RPMI7951 (cell line): ENCODE measurements around the gene GMIP. TPM values are rescaled to one million over a fixed set of nuclear protein-coding genes. Genes with fewer than 3 reads are reported as not detected.
"Not testable (repeated sequence)": the region's sequence is repeated elsewhere in the genome, so short reads cannot be mapped to it uniquely, and the experiment has no call there.

ENCODE experiments used
- DNase-seq: peaks from one replicate; pipeline ENCODE4 v3.0.0-alpha.2; 2012; ENCODE audit warnings: low read depth
- total RNA-seq: library from RNA; depleted of rRNA; stranded (reverse); fragments of >200 nt; shearing (Covaris generic); gene quantifications from 2 replicates; pipeline ENCODE4 v1.2.3, GENCODE V29; 2014

GMIP gene
- total RNA-seq, 1 experiment from 2014 or later: 2.3 TPM

GRCh38 chr19:19613506-19613905 is 30.0 kb downstream of the GMIP start:
- peak; percentile 73 for DNase-seq

DNA sequence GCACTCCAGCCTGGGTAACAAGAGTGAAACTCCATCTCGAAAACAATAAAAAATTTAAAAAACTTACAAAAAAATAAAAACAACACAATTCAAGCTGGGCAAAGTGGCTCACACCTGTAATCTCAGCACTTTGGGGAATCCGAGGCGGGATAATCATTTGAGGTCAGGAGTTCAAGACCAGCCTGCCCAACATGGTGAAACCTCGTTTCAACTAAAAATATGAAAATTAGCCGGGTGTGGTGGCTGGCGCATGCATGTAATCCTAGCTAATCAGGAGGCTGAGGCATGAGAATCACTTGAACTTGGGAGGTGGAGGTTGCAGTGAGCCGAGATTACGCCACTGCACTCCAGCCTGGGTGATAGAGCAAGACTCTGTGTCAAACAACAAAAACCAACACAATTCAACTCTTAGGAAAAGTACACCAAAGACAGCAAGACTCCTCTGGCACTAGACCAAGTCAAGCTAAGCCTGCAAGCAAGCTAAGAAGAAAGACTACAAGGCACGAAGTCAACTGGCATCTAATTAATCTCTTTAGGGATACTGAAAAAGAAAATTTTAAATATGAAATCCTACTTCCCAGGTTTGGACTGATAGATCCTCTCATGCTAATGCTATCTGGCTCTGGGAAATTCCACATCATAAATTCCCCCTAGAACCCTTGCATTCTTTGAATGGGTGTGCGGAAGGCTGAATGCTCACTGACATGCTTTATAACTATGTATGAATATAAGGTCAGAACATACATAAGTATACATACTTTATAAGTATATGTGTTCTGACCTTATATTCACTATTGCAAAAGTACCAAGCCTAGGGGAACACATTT is 32.9 kb downstream of the GMIP start:
- DNase-seq: no peak

- not testable (repeated sequence) for DNase-seq
These were observed 36.8 kb downstream of the GMIP start for GRCh38 chr19:19606686-19607085.

- DNase-seq: peak; percentile 30
These were observed 37.4 kb downstream of the GMIP start for GRCh38 chr19:19606021-19606420.

GRCh38 chr19:19602713-19603324 is 40.6 kb downstream of the GMIP start:
- DNase-seq: no peak

DNA sequence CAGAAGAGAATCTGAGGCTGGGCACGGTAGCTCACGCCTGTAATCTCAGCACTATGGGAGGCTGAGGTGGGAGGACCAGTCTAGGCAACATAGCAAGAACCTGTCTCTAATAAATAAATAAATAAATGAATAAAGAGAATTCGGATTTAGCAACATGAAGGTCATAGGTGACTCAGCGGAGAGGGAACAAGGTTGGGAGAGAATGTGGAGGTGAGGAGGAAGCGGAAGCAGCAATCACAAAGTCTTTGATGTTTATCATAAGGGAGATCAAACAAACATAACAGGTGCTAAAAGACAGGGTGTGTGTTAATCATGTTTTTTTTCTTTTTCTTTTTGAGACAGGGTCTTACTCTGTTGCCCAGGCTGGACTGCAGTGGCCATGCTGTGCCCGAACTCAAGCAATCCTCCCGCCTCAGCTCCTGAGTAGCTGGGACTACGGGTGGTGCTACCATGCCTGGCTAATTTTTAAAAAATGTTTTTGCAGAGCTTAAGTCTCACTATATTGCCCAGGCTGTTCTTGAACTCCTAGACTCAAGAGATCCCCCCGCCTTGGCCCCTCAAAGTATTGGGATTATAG is 41.2 kb downstream of the GMIP start:
- no peak for DNase-seq

GRCh38 chr19:19600793-19601330 is 42.6 kb downstream of the GMIP start:
- no peak for DNase-seq

- DNase-seq: not testable (repeated sequence)
These were observed 44.6 kb downstream of the GMIP start for GRCh38 chr19:19598728-19599451.

DNA sequence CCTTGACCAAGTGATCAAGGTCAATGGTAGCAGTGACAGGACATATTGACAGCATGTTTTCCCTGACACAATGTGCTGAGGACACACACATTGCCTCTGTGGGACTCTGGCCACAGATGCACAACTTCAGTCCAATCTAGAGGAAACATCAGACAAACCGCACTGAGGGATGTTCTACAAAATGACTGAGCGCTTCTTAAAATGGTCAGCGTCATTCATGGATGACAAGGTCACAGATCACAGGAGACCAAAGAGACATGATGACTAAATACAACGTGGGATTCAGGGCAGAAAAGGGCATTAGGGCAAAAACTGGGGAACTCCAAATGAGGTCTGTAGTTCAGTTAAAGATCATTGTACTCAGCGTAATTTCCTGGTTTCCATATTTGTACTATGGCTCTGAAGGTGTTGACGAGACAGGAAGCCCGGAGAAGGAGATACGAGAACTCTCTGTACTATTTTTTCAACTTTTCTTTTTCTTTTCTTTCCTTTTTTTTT is 45.6 kb downstream of the GMIP start:
- peak; percentile 48 for DNase-seq

DNA sequence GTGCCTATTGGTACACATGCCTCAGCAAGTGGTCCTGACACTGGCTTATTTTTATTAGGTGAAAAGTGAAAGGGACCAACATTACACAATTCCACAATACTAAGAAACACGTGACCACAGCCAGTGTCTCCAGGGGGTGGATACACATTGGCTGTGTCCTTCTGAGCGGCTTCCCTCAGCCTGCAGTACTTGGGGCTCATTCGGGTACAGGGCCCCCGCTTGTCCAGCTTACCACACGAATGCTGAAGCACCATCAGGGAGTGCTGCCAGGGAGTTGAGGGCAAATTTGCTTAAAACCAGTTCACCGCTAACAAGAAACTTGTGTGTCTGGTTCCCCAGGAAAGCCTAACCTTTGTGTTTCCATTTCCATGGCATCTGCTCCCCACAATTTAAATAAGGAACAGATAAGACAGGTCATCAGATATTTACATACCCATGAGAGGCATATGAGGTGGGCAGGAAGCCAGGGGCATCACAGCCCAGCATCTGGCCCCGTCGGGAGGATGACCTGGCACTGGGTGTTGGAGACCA is 48.2 kb downstream of the GMIP start:
- DNase-seq: peak; percentile 47

DNA sequence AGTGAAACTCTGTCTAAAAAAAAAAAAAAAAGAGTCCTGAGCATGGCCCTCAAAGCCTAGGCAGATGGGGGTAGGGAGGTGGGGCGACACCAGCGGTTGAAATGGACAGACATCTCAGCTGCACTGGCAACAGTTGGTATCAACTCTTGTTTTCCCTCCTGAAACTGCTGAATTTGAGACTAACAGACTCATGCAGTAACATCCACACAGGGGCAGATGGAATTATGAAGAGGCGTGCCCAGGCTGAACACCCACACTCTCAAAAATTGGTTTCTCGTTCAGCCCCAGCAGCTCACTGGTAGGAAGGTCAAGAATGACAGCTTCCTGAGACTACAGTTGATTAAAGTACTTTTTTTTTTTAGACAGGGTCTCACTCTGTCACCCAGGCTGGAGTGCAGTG is 49.1 kb downstream of the GMIP start:
- no peak for DNase-seq

- no peak for DNase-seq
These were observed 50.8 kb downstream of the GMIP start for GRCh38 chr19:19592690-19593089.

DNA sequence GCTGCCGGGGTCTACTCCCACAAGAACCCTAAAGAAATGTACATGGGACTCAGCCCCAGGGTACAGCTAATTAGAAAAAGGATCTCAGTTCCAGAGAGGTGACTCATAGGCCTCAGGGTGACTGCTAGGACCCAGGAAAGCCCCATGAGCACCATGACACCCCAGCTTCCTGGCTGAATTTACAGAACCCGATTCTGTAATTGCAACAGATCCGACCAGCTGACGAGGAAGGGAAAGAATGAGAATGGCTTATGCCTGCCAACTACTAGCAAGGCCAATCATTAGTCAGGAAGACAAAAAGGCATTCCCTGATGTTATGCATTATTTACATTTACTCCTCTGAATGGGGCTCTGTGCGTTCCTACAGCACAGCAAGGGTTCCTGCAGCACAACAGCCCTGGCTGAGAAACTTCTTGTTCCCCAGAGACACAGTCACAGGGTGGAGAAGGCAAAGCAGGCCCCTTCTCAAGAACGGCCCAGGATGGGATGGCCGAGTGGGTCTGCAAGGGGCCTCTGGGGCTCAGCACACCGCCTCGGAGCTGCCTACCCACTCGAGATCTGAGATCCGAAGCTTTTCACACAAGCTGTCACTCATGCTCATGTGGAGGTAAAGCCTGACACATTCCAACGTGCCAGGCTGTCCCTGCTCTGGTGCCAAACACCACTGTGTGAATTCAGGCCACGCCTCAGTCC is 52.2 kb downstream of the GMIP start:
- peak; percentile 98 for DNase-seq

- peak; percentile 11 for DNase-seq
These were observed 54.9 kb downstream of the GMIP start for GRCh38 chr19:19588546-19588945.

DNA sequence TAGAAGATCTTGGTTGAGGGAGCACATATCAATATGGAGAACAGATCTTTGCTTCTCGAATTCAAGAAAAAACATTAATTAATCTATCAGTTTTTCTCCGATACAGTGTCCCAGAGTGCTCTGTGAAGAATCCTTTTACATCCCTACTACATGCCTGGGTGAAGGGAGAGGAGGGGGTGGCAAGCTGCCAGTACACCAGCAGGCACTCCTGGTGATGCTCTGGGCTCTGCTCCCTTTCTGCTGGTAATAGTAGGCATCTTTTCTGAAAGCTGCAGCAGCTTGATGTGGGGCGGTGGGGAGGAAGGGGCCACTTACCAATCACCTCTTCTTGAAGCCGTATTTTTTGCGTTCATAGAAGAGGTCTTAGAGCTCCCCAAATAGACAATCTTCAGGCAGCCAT is 55.7 kb downstream of the GMIP start:
- DNase-seq: no peak

- DNase-seq: no peak
These were observed 59.1 kb downstream of the GMIP start for GRCh38 chr19:19584356-19584755.

DNA sequence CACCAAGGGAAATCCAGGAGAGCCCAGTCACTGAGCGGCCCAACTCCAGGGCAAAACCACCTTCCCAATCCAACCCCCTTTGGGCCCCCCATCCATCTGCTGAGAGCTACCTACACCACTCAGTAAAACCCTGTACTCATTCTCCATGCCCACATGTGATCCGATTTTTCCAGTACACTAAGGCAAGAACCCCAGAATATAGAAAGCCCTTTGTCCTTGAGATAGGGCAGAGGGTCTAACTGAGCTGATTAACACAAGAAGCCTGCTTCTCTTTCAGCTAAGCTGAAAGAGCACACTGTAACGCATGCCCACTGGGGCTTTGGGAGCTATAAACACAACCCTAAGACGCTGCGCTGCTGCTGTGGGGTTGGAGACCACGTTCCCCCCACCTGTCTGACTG is 61.0 kb downstream of the GMIP start:
- peak; percentile 9 for DNase-seq

GRCh38 chr19:19581391-19581790 is 62.1 kb downstream of the GMIP start:
- no peak for DNase-seq

DNA sequence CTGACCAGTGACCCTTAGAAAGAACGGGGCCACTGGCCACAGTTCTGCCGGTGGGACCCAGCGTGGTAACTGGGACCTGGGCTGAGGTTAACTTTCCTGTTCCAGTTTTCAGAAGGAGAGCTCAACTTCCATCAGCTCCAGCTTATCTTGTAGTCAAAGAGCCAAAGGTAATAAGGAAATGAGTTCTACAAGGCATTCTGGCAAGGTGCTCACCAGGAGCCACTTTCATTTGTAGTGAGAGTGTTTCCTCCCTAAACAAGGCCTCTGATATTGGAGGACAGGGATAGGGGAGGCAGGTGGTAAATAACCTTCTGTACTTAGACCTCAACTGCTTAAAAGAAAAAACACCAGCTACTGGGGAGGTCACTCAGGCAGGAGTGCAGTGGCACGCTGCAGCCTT is 63.0 kb downstream of the GMIP start:
- DNase-seq: no peak

DNA sequence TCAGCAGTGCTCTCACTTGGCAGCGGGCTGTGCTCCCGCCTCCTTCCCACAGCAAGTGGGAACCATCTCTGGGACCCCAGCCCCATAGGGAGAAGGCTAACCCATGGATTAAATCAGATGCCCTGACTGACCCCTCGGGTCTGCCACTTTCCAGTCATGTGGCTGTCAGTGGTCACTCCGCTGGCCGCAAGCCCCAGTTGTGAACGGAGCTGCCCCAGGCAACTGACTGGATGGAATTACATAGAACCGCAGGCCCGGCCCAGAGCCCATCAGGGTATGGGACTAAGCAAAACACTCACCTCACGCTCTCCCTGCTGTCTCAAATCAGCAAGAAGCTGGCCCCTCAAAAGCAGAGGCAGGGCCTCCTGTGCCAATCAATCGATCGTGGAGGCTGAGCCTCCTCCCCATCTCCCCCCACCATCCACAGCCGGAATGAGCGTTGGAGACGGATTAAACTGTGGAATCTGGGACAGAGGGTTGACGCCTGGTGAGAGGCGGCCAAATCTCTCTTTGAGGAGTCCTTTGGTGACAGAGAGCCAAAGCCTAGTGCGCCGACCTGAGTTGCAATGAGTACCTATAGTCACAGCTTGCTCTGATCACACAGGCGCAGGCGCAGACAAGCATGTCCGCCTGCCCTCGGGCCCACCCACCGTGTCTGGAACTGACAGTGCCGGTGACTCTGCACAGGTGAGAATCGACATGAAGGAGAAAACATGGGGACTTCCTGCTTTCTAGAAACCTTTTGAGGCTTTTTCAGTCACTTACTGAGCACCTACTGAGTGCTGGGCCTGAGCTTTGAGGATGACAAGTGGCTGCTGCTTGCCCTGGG is 63.7 kb downstream of the GMIP start:
- peak; percentile 81 for DNase-seq
